ENCODE results near the gene CD1E.
"Not testable (repeated sequence)": the region's sequence is repeated elsewhere in the genome, so short reads cannot be mapped to it uniquely, and the experiment has no call there.

Gene CD1E

DNA sequence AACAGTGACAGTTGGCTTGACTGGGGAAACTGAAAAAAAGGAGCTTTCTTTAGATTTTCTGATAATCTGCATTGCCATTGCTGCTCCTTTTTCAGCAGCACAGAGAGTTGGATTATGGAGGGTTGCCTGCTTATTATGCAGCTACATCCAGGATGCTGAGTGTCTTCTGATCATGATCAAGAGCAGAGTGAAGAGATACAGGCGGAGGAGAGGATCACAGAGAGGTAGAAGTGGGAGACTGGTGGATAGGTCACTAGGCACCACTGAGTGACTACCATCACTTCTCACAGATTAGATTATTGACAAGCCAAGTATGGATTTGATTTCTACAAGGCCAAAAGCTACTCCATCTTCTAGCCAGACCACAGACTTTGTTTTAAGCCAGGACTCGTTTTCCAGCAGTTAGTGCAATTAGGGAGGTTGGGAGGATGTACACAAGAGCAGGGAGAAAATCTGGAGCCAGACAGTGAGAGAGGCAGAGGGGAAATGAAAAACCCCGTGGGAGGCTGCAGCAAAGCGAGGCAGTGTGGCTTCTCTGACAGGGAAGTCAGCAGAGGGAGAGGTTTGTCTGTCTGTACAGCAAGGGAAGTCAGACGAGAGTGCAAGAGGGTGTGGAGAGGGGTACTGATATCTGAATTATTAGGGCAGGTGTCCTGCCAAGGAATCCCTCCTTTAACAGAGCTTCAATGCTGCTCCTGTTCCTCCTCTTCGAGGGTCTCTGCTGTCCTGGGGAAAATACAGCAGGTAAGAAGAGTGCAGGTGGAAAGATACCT is at the start of gene CD1E:
CD1E (plus strand) TSS at position 592 of the 773 bp plus-strand sequence; CDS start at position 687, 95 bp downstream.
- peak; percentile 54 to 55 for DNase-seq

DNA sequence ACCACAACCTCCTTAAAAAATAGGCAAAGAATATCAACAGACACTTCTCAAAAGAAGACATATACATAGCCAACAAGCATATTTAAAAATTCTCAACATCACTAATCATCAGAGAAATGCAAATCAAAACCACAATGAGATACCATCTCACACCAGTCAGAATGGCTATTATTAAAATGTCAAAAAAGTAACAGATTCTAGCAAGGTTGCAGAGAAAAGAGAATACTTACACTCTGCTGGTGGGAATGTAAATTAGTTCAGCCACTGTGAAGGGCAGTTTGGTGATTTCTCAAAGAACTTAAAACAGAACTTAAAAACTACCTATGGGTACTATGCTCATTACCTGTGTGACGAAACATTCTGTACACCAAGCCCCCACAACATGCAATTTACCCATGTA is 43.1 kb upstream of the CD1E start:
- DNase-seq, result no peak

DNA sequence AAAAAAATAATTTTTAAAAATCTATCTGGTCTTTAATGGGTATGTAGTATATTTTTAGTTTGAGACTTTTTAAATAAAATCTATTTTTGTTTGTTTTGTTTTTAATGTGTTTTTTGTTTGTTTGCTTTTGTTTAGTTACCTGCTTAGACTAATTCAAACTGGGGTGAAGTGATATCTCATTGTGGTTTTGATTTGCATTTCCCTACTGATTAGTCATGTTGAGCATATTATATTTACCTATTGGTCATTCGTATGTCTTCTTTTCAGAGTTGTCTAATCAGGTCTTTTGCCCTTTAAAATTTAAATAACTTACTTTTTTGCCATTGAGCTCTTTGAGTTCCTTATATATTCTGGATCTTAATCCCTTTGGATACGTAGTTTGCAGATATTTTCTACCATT is 42.6 kb upstream of the CD1E start:
- no peak for DNase-seq

DNA sequence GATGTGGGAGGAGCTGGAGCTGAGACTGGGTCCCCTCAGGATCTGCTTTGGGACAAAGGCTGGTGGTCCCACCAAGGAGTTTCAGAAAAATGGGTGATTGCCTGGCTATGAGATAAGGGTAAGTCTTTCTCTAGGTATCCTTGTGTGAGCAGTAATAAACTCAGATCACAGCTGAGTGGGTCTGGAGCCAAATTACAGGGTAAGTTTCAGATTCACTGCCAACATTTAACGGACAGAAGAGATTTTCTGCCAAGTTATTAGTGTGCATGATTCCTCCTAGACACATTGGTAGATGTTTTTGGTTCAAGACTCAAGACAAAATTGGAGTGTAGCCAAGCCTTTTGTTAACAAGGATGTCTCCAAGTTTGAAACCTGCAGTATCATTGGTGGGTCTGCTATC is 29.8 kb upstream of the CD1E start:
- DNase-seq, result no peak

DNA sequence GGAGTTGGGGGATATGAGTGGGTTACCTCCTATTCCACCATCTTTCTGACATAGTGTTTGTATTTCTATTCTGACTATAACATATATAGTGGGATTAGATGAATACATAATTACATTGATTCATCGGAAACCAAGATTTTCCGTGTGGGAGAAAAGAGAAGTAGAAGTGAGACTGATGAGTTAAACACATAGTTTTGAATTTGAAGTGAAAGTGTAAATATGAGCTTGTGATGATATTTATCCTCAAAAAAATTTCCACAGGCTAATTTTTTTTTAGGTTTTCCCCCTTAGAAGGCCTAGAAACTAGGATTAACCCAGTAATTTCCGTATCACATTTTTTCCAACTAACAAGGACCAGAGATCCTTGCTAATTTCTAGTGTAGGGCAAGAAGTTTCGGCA is 29.3 kb upstream of the CD1E start:
- DNase-seq, result peak; percentile 60 to 67

DNA sequence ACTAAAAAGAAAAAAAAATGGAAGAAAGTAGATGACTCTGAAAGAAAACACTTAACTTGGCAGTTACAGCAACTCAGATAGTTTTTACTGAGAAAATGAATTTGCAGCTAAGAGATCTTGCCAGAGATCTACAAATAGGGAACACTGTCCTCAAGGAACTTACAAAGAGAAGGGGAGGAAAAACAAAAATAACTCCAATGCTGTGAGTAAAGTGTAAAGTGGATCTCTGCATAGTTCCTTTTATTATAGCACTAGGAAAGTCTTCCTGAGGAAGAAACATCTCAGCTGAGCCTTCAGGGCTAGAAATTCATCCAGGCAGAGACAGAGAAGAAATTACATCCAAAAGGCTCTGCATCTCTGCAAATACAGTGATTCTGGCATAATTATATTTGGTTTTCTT is 26.2 kb upstream of the CD1E start:
- DNase-seq, result no peak

DNA sequence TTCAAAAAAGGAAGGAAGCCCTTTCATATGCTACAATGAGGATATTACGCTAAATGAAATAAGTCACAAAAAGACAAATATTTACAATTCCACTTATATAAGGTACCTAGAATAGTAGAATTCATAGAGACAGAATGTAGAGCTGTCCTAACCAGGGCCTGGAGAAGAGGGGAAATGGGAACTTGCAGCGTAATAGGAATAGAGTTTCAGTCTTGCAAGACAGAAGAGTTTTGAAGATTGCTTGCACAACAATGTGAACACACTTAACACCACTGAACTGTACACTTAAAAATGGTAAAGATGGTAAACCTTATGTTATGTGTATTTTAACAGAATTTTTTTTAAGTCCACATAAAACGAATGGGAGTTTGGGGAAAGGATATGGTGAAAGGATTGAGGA is 25.3 kb upstream of the CD1E start:
- peak; percentile 62 to 66 for DNase-seq

DNA sequence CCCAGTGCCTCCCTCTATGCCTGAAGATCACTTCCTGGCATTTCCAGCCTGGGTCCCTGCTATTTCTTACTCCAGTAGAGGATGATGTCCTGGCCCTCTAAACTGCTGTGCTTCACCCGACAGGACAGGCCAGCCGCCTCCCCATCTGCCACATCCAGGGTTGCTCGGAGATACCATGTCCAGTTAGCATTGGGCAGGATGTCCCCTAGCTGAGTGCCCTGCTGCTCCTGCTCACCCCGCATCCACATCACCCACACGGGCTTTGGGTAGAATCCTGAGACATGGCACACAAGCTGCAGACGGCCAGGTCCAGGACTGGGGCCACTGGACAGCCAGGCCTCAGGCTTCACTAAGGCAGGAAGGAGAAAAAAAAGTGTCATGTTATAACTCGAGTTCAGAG is 24.4 kb upstream of the CD1E start:
- no peak for DNase-seq

DNA sequence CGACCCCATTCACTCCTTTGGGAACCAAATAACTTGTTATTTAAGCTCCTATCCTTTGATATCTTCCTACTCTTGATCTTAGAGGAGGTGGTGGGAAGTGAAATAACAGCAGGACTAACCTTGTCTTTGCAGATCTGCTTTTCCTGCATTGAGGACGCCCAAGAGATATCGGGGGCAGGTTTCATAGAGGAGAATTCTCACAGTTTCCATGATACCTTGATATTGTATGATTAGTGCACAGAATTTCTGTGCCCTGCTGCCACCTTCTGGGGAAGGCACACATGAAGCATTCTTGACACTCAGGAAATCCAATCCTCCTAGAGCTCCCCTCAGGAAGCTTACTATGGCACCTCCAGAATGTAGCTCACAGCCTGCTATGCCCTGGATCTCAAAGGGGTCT is 24.0 kb upstream of the CD1E start:
- peak; percentile 32 to 53 for DNase-seq

DNA sequence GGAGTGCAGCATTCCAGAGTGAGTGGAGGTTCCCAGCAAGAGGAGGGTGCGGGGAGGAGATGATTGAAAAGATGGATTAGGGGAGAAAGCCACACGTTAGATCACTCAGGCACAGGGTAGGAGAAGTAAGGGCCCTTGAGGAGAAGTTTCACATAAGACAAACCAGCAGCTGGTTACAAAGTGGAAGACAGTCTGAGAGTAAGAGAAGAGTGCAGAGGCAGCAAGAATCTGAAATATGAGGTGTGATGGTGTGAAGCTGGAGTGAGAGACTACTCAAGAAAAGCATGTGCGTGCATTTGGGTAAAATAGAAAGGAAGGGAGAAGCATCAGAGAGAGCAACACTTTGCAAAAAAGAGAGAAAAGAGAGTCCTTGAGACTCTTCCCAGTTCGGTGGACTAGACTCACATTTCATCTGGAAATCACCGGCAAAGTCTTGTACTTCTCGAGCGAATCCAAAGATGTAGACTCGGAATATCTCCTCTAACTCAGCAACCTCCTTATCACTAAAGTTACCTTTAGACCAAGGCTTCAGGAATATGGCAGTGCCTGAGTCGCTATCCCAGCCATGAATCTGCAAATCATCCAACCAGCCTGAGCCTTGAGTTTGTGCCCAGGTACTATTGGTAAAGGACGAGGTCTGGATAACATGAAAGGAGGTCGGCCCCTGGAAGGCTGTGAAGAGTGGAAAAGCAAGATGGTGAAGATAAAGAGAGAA is 23.1 kb upstream of the CD1E start:
- DNase-seq, result no peak

DNA sequence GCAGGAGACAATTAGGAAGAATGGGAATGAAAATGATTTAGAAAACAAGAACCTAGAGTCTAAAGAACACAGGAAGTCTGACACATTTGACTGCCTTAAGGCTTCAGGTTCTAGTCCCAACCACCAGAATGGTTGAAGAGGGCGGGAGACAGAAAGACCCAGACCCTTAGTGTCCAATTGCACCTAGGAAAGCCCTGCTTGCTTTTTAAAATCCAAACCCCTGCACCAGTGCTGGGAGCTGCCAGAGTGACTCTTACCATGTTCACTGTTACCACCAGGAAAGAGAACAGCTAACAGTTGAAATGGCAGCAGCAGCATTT is 22.6 kb upstream of the CD1E start:
- DNase-seq, result no peak

DNA sequence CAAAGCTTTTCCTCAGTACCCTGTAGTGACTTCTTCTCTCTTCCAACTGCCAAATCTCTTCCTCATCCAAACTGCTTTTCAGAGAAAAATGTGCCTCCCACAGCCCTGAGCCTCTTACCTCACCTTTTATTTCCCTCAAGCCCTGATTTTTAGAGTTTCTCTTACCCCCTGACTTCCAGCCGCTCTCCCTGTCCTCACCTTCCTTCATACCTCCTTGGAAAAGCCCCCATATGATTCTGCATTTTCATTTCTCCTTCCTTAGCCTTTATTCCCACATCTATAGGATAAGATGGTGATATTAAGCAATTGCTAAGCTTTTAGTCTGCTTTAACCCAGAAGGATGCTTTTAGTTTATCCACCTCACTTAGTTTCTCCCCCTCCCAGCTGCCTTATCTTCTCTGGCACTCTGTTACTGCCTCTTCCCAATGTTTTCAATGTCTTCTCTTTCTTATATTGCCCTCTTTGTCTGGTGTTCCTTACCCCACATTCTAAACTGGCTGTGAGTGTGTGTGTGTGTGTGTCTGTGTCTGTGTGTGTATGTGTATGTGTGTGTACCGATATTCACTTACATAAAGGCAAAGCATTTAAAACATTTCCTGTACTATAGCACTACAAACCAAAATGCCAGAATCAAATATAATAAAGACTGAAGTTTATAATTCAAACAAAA is 22.1 kb upstream of the CD1E start, which contains the start of gene CD1B:
CD1B (minus strand) TSS at position 51 of the 670 bp plus-strand sequence. CDS start 108 bp downstream, outside the sequence.
- no peak for DNase-seq

DNA sequence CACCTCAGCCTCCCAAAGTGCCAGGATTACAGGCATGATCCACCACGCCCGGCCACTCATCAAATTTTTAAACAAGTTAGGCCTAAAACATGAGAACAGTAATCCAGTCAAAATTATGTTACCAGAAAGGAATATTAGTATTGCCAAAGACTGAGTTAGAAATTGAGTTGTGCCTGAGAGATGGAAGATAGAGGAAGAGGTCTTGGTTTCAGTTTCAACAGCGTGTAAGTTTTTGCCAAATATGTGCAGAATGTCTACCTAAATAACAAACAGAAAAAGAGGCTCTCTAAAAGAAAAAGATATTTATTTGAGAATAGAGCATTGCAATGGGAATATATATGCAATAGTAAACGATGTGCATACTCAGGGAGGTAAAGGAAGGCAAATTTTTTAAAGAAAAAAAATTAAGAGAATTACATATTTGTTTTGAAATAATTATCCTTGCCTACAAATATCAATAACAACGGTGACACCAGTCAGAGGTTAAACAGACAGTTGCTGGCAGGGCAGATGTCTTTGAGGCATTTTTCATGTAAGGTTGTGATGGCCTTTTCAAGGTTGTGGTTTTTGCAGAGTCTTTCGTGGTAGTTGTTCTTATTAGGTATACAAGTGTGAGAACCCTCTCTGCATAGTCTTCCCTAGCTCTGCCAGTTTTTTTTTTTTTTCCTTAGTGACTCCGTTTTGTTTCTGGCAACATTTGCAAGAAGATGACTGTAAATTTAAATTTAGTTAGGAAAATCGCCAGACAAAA is 20.1 kb upstream of the CD1E start:
- DNase-seq, result peak; percentile 36 to 40

DNA sequence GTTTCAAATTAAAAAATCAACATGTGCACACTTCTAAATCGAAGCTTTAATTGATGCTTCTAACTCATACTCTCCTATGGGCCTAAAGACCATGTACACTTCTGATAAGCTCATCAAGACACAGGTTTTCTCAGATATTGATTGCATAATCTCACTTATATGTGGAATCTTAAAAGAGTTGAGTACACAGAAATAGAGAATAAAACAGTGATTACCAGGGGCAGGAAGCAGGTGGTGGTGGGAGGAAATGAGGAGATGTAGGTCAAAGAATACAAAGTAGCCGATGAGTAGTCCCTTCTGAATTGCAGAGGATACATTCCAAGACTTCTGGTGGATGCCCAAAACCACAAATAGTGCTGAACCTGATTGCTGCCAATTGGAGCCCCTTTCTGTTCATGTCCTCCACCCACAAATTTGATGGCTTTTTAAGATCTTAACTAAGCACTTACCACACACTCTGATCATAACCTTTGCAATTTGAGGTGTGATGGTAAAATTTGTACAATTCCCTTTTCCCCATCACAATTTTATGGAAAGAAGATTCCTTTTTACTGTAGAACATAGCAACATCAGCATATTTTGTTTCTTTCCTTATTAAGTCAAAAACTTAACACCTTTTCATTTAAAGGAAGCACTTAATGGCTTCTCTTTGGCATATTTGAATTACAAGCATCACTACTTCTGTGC is 19.0 kb upstream of the CD1E start:
- DNase-seq, result no peak

DNA sequence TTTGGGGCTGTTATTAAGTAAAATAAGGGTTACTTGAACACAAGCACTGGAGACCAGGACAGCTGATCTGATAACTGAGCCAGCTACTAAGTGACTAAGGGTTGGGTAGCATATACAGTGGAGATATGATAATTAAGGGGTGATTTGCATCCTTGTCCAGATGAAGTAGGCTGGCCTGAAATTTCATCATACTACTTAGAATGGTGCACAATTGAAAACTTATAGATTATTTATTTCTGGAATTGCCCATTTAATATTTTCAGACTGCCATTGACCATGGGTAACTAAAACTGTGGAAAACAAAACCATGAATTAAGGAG is 18.5 kb upstream of the CD1E start:
- no peak for DNase-seq

DNA sequence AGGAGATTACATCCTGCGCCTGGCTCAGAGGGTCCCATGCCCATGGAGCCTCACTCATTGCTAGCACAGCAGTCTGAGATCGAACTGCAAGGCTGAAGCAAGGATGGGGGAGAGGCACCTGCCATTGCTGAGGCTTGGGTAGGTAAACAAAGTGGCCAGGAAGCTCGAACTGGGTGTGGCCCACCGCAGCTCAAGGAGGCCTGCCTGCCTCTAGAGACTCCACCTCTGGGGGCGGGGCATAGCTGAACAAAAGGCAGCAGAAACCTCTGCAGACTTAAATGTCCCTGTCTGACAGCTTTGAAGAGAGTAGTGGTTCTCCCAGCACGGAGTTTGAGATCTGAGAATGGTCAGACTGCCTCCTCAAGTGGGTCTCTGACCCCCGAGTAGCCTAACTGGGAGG is 17.3 kb upstream of the CD1E start:
- not testable (repeated sequence) for DNase-seq

DNA sequence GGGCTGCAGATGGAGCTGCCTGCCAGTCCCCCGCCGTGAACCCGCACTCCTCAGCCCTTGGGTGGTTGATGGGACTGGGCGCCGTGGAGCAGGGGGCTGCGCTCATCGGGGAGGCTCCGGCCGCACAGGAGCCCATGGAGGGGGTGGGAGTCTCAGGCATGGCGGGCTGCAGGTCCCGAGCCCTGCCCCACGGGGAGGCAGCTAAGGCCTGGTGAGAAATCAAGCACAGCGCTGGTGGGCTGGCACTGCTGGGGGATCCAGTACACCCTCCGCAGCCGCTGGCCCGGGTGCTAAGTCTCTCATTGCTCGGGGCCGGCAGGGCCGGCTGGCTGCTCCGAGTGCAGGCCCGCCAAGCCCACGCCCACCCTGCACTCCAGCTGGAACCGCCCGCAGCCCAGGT is 4.7 kb upstream of the CD1E start:
- not testable (repeated sequence) for DNase-seq

DNA sequence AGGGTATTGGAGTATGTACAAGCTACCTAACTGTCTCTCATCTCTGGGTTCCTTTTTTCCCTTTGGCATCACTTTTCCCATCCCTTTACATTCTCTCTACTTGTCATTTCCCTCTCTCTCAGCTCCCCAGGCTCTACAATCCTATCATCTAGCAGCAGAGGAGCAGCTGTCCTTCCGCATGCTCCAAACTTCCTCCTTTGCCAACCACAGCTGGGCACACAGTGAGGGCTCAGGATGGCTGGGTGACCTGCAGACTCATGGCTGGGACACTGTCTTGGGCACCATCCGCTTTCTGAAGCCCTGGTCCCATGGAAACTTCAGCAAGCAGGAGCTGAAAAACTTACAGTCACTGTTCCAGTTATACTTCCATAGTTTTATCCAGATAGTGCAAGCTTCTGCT is 561 bp downstream of the CD1E start:
- peak; percentile 26 to 38 for DNase-seq

DNA sequence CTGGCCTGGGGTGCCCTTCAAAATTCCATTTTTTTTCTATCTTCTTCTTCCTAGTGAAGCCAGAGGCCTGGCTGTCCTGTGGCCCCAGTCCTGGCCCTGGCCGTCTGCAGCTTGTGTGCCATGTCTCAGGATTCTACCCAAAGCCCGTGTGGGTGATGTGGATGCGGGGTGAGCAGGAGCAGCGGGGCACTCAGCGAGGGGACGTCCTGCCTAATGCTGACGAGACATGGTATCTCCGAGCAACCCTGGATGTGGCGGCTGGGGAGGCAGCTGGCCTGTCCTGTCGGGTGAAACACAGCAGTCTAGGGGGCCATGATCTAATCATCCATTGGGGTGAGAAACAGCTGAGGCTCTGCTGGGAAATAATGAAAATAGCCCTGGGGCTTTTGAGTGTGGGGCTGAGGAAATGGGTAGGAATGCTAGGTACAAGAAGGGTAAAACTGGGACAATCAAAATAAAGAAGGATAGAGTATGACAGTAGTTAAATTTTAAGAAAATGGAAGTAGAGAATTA is 2.1 kb downstream of the CD1E start:
- no peak for DNase-seq

DNA sequence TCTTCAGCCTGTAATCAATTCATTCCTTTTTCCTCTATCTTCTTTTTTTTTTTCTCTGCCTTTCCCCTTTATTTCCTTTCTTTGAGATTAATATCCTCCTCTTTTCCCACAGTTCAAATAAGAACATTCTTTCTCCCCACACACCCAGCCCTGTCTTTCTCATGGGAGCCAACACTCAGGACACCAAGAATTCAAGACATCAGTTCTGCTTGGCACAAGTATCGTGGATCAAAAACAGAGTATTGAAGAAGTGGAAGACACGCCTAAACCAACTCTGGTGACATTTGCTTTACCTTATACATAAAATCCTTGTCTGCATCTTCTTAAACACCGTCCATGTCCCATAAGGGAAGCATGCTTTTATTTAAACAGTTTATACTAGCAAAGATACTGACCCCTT is 2.9 kb downstream of the CD1E start:
- no peak for DNase-seq

DNA sequence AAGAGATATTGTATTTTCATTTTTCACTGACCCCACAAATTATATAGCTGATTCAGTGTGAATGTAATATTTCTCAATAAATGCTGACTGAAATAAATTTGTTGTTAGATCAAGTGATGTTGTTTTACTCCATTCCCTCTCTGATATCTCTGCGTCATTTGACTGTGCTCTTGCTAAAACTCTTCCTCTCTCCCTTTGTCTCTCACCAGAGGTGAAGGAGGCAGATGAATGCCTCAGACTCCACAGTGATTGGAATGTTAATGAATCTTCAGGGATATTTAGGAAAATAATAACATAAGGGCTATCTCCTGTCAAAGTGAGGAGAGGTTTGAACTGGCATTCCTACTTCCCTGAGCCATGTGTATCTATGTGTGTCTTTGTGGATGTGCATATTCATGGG is 3.7 kb downstream of the CD1E start:
- no peak for DNase-seq

DNA sequence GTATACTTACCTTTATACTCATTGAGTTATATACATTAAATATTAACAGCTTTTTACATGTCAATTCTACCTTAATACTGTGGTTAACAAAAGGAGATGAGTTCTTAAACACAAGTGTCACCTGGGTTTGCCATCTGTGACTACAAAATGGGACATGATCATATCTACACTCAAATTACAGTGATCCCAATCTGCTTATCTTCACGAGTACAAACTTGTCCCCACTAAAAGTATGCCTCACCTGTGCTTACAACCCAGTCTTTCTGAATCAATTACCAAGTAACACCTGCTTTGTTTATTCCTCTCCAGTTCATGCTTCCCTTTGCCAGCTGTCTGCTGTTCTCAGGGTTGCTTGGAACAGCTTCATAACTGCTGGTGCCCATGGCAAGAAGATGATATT is 8.8 kb downstream of the CD1E start:
- no peak for DNase-seq

DNA sequence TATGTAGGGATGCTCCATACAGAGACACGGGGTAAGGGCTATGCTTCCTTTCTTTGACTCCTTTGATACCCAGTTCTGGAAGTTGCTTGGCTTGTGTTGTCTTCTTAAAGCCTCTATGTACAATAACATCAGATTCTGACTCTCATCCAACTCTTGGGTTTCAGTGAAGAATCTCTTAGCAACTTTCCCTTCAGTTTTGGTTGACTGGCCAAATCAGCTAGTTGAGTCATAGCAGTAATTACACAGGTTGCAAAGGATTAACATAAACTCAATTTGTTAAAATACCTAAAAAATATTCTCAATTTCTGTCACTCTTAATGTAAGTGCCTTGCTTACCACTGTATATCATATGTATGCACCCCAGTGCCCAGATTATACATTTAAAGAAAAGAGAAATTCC is 9.2 kb downstream of the CD1E start:
- DNase-seq, result no peak

All from inflammatory macrophage treated with lipopolysaccharide for 1 hour (primary cell).